Esophagus squamous epithelium (tissue), 5 donors: Measurements from ENCODE around the gene COX6A1. TPM values are rescaled to one million over a fixed set of nuclear protein-coding genes. Genes with fewer than 3 reads are reported as not detected.

Experiments used
- DNase-seq: peaks from one replicate; lab custom pipeline; 2025; lab: John Stamatoyannopoulos, UW
- H3K27ac ChIP-seq, 4 donors: fragments of 200-600 bp; sonication (generic); one replicate each; pipeline ENCODE4 v1.5.1; 2016 to 2019; ENCODE audit warnings: mild to moderate bottlenecking in 1 of 4
- H3K27me3 ChIP-seq, 4 donors: fragments of 200-600 bp; sonication (generic); 1 replicate in 3 of 4; 2 replicates in 1 of 4; pipeline versions ENCODE4 v1.5.1 to v1.6.0; 2017 to 2021; ENCODE audit warnings: antibody characterized with exemption in 1 of 4
- H3K36me3 ChIP-seq, 3 donors: fragments of 200-600 bp; sonication (generic); one replicate each; pipeline ENCODE4 v1.5.1; 2016 to 2019
- H3K4me1 ChIP-seq, 3 donors: fragments of 200-600 bp; sonication (generic); one replicate each; pipeline ENCODE4 v1.5.1; 2017 to 2019
- H3K4me3 ChIP-seq, 4 donors: fragments of 200-600 bp; sonication (generic); 1 replicate in 3 of 4; 2 replicates in 1 of 4; pipeline ENCODE4 v1.5.1; 2016 to 2019; ENCODE audit warnings: mild to moderate bottlenecking in 2 of 4, moderate library complexity in 1 of 4
- H3K9me3 ChIP-seq, 3 donors: fragments of 200-600 bp; sonication (generic); one replicate each; pipeline ENCODE4 v1.5.1; 2016 to 2019
- CTCF ChIP-seq, 6 experiments: fragments of 450-650 bp in 4 of 6; fragments of 200-600 bp in 2 of 6; sonication (generic) in 2 of 6; IDR thresholded peaks; one replicate each; pipeline ENCODE4 v1.5.1; 2016 to 2019; ENCODE audit warnings: antibody characterized with exemption in 6 of 6, mild to moderate bottlenecking in 4 of 6, moderate library complexity in 4 of 6
- POLR2A ChIP-seq, 4 donors: fragments of 450-650 bp; IDR thresholded peaks; one replicate each; pipeline ENCODE4 v1.6.1; 2017; ENCODE audit warnings: antibody characterized with exemption in 4 of 4, mild to moderate bottlenecking in 4 of 4, moderate library complexity in 3 of 4
- WGBS, 2 donors: methylation state at CpG; one replicate each; pipeline ENCODE4 v1.1.5; 2018; 5-methylcytosine and 5-hydroxymethylcytosine counted together
- intact Hi-C: fragments of 100-400 bp; cut with DNase I; formaldehyde crosslinking; loops from one replicate; pipeline ENCODE4 v1.15.0; 2022
- total RNA-seq, 4 donors: library from RNA; depleted of rRNA; stranded (reverse); fragments of >200 nt; gene quantifications; one replicate each; pipeline ENCODE4 v1.1.0, GENCODE V29; 2016
- donor health status: DM: yes; HTN: yes; CAD: no.

COX6A1 gene
- total RNA-seq, 4 donors from 2014 or later: 515 to 809 (median 685) TPM

DNA sequence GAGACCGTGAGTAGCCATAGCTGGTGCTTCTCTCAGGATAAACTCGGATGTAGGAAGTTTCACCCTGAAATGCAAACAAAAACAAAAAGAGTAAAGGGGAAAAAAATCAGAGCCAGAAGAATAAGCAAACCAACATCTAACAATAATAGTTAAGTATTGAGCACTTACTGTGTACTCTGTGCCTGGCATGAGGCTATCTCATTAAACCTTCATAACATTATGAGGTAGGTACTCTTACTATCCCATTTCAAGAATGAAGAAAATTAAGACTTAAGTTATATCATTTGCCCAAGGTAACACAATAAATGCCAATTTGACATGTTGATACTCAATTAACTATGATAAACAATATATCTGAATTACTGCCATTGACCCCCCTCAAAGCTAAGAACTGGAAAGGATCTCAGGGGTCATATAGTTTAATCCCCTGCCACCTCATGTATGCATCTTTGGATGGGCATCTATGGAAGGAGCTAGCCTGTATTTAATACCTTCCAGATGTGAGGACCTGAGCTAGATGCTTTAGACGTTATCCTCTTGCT is 24.3 kb downstream of the COX6A1 start:
- no peak for TF ChIP-seq CTCF (IDR thresholded peaks at IDR 0.05)
- TF ChIP-seq POLR2A (IDR thresholded peaks at IDR 0.05): no peak
- no peak overlapping the region for H3K4me3 ChIP-seq
- intact Hi-C loops: no loop called here
- H3K9me3 ChIP-seq: no peaks in the 10 kb centered on the region
- peaks cover 18 to 100% (median 63%) of the 10 kb centered on the region in 3 donors for H3K36me3 ChIP-seq
- H3K4me1 ChIP-seq: peaks cover 0 to 17% (median 16%) of the 10 kb centered on the region in 3 donors
- no peaks in the 10 kb centered on the region for H3K27me3 ChIP-seq
- 69 to 85% methylated on average over 3 of the region's 3 CpGs for WGBS, 2 donors
- H3K27ac ChIP-seq: no peak overlapping the region
- no peak for DNase-seq

DNA sequence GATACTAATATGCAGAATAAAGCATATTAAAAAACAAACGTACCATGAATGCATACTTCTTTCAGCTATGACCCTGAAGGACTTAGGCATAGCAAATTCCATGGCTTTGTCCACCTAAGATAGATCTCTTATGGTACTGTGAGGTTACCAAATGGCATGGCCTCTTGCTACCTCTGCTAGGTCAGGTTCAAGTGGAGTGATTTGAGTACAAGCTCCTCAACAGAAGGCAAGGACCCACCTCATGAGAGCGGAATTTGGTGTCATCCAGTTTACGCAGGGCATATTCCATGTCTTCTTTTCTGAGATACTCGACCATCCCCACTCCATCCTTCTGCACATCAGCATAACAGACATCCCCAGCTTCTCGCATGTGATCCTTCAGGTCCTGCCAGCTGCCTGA is 25.8 kb downstream of the COX6A1 start:
- peaks cover 0 to 31% (median 25%) of the 10 kb centered on the region in 3 donors for H3K4me1 ChIP-seq
- TF ChIP-seq CTCF (IDR thresholded peaks at IDR 0.05) (no peak), POLR2A (IDR thresholded peaks at IDR 0.05) (no peak)
- no peak overlapping the region for H3K4me3 ChIP-seq
- H3K27me3 ChIP-seq: no peaks in the 10 kb centered on the region
- intact Hi-C loops: no loop called here
- no peak for DNase-seq
- peaks cover 14 to 89% (median 59%) of the 10 kb centered on the region in 3 donors for H3K36me3 ChIP-seq
- no peaks in the 10 kb centered on the region for H3K9me3 ChIP-seq
- 81 to 82% methylated on average over 4 to 5 of the region's 5 CpGs for WGBS, 2 donors
- no peak overlapping the region for H3K27ac ChIP-seq

DNA sequence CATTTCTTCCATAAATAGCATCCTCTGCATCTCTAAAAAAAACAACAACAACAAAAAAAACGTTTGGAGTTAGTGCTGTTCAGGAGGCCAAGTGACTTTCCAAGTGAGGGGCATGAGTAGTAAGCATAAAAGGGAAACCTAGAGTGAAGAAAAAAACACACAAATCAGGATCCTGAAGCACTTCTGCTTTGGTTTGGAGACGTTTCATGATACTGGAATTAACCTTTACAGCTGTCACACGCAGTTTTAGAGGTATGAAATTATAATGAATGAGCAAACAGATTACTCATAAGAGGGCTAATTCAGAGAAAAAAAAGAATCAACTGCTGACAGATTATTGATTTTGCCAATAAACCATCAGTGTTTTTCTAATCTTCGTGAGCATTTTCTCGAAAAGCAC is 27.8 kb downstream of the COX6A1 start:
- no peaks in the 10 kb centered on the region for H3K9me3 ChIP-seq
- peaks cover 9 to 41% (median 32%) of the 10 kb centered on the region in 3 donors for H3K4me1 ChIP-seq
- peaks cover 14 to 69% (median 42%) of the 10 kb centered on the region in 3 donors for H3K36me3 ChIP-seq
- intact Hi-C loops: no loop called here
- H3K27ac ChIP-seq: no peak overlapping the region
- WGBS, 2 donors: 28 to 32% methylated on average over 5 of the region's 5 CpGs
- no peak overlapping the region for H3K4me3 ChIP-seq
- H3K27me3 ChIP-seq: no peaks in the 10 kb centered on the region
- DNase-seq: no peak
- TF ChIP-seq POLR2A (IDR thresholded peaks at IDR 0.05) (no peak), CTCF (IDR thresholded peaks at IDR 0.05) (no peak)

GRCh38 chr12:120466560-120467315 is 28.8 kb downstream of the COX6A1 start:
- H3K36me3 ChIP-seq: peaks cover 14 to 59% (median 34%) of the 10 kb centered on the region in 3 donors

More at GRCh38 chr12:120466560-120467315, 28.8 kb downstream of the COX6A1 start:
- no peak for TF ChIP-seq POLR2A (IDR thresholded peaks at IDR 0.05)
- peak; percentile 19 to 60 (median 38) for TF ChIP-seq CTCF (IDR thresholded peaks at IDR 0.05)
- no peaks in the 10 kb centered on the region for H3K9me3 ChIP-seq
- peak overlapping the region in 1 of 4 donors; percentile 9 for H3K27ac ChIP-seq
- no peak for DNase-seq
- H3K27me3 ChIP-seq: no peaks in the 10 kb centered on the region
- intact Hi-C loops: no loop called here
- no peak overlapping the region for H3K4me3 ChIP-seq
- 51% methylated on average over 7 to 8 of the region's 8 CpGs for WGBS, 2 donors
- peaks cover 18 to 51% (median 38%) of the 10 kb centered on the region in 3 donors for H3K4me1 ChIP-seq
